HG03469 (cell line): ENCODE data around the gene CDC42SE2.

Source experiments
- ATAC-seq: cut with Tn5 transposase; IDR thresholded peaks from one replicate; pipeline ENCODE4 v1.9.1; 2021; ENCODE audit warnings: mild to moderate bottlenecking, moderate library complexity, moderate number of reproducible peaks; ENCODE audit not compliant: unreplicated experiment

CDC42SE2 gene

GRCh38 chr5:131426011-131426410 lies 162.2 kb downstream of the CDC42SE2 start:
- no peak for ATAC-seq

- ATAC-seq: no peak
Measured at GRCh38 chr5:131430794-131431193, 166.9 kb downstream of the CDC42SE2 start.

GRCh38 chr5:131431794-131432193 lies 167.9 kb downstream of the CDC42SE2 start:
- ATAC-seq: no peak

- no peak for ATAC-seq
Measured at GRCh38 chr5:131433109-131433508, 169.3 kb downstream of the CDC42SE2 start.

GRCh38 chr5:131436081-131436480 lies 172.2 kb downstream of the CDC42SE2 start:
- ATAC-seq: no peak

- ATAC-seq: no peak
Measured at GRCh38 chr5:131441184-131441583, 177.3 kb downstream of the CDC42SE2 start.
